ENCODE data around the gene ZNF106. TPM values are rescaled to one million over a fixed set of nuclear protein-coding genes. Genes with fewer than 3 reads are reported as not detected.

ZNF106 gene
- total RNA-seq, 1 donor from 2014 or later: 680 TPM

DNA sequence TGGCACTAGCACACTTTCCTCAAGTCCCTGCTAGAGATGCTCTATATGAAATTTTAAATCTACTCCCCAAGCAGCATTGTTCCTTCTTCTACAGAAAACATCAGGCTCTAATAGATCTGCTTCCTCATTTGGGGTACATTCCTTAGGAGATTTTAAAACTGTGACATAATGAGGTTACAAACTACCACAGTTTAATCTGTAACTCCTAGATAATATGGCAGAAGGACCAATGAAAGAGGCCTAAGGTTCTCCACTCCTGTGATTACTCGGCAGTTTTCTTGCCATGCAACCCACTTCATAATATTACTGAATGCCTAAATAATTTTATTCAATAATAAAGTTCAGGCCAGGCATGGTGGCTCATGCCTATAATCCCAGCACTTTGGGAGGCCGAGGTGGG is 16.1 kb downstream of the ZNF106 start:
- TF ChIP-seq, protein P1, sequence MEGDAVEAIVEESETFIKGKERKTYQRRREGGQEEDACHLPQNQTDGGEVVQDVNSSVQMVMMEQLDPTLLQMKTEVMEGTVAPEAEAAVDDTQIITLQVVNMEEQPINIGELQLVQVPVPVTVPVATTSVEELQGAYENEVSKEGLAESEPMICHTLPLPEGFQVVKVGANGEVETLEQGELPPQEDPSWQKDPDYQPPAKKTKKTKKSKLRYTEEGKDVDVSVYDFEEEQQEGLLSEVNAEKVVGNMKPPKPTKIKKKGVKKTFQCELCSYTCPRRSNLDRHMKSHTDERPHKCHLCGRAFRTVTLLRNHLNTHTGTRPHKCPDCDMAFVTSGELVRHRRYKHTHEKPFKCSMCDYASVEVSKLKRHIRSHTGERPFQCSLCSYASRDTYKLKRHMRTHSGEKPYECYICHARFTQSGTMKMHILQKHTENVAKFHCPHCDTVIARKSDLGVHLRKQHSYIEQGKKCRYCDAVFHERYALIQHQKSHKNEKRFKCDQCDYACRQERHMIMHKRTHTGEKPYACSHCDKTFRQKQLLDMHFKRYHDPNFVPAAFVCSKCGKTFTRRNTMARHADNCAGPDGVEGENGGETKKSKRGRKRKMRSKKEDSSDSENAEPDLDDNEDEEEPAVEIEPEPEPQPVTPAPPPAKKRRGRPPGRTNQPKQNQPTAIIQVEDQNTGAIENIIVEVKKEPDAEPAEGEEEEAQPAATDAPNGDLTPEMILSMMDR (IDR thresholded peaks at IDR 0.05; ENCODE audit: borderline replicate concordance): no peak
- intact Hi-C loops (cut with micrococcal nuclease): no loop called here
- no peak for DNase-seq
- Histone ChIP-seq H3K36me3 (no peaks in the 10 kb centered on the region), H3K27me3 (ENCODE audit: low read depth) (no peaks in the 10 kb centered on the region), H3K4me3 (no peak overlapping the region), H3K4me1 (peaks cover 33% of the 10 kb centered on the region), H3K9me3 (replicated peaks) (no peaks in the 10 kb centered on the region), H3K27ac (replicated peaks) (peak overlapping the region; percentile 3)

DNA sequence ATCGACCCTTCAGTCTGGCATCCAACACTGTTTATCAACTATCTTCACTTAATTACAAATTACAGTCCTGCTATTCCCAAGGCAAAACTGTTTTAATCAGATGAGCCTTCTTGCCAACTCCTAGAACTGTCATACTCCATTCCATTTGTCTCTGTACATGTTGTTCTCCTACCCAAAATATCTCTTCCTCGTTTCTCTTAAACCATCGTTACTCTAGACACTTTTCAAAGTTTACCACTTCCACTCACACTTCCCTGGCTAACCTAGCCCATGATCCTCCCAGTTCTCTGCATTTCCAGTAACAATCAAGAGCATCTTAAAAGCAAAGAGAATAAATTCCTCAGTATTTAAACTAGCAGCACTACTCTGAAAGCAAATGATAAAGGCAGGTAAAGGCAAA is 19.9 kb downstream of the ZNF106 start:
- H3K36me3 ChIP-seq: peaks cover 7% of the 10 kb centered on the region
- DNase-seq: no peak
- H3K4me3 ChIP-seq: no peak overlapping the region
- peak overlapping the region; percentile 77 for H3K27ac ChIP-seq (replicated peaks)
- no peaks in the 10 kb centered on the region for H3K27me3 ChIP-seq (ENCODE audit: low read depth)
- peaks cover 33% of the 10 kb centered on the region for H3K4me1 ChIP-seq
- intact Hi-C loops (cut with micrococcal nuclease): no loop called here
- H3K9me3 ChIP-seq (replicated peaks): no peaks in the 10 kb centered on the region
- TF ChIP-seq, protein P1 (IDR thresholded peaks at IDR 0.05; ENCODE audit: borderline replicate concordance): no peak

DNA sequence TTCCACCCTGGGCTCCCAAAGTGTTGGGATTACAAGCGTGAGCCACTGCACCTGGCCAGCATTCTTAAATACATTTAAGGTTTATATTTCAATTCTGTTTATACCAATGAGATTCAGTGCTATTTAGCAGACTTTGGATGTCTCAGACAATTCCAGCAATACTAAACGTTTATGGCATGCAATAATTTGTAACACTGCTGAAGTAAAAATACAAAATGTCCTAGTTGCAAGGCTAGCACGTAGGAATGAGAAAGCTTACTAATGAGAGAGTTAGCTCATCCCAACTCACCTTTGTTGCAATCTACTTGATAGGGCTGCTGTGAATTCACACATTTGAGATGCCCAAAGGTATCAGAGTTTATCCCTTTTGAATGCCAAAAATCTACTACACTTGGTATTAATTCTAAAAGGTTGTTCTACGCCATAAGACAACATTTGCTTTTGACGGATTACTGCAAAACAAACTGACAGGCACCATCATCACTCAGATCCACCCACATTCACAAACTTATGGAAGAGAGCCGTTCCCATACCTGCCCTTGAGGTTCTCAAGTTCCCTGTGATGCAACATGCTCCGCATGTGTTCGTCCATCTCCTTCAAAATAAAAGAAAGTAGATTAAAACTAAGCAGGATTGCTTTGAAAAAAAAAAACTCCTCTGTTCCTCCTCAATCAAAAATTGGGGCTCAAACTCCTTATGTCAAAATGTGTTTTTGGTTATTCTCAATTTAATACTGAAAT is 25.3 kb downstream of the ZNF106 start:
- intact Hi-C loops (cut with micrococcal nuclease): no loop called here
- H3K4me1 ChIP-seq: peaks cover 19% of the 10 kb centered on the region
- DNase-seq: no peak
- H3K9me3 ChIP-seq (replicated peaks): no peaks in the 10 kb centered on the region
- no peak overlapping the region for H3K4me3 ChIP-seq
- peaks cover 26% of the 10 kb centered on the region for H3K36me3 ChIP-seq
- TF ChIP-seq, protein P1 (IDR thresholded peaks at IDR 0.05; ENCODE audit: borderline replicate concordance): no peak
- no peaks in the 10 kb centered on the region for H3K27me3 ChIP-seq (ENCODE audit: low read depth)
- no peak overlapping the region for H3K27ac ChIP-seq (replicated peaks)

DNA sequence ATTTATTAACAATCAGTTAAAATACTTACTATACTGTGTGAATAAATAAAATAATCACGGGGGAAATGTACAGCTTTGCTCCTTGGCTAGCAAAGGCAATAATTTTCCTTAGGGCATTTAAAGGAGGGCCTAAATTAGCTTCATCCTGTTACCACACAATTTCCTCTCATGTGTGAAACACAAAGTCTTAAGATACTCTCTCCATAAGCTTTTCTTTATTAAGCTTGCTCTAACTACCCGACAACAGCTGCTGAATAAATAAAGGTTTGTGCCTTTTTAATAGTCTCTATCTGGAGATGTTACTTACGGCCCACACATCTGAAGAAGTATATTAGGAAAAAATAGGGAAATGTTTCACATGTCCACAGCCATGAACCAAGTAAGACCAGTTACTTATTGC is 29.7 kb downstream of the ZNF106 start:
- peaks cover 19% of the 10 kb centered on the region for H3K36me3 ChIP-seq
- intact Hi-C loops (cut with micrococcal nuclease): no loop called here
- H3K9me3 ChIP-seq (replicated peaks): no peaks in the 10 kb centered on the region
- TF ChIP-seq, protein P1 (IDR thresholded peaks at IDR 0.05; ENCODE audit: borderline replicate concordance): no peak
- peak overlapping the region; percentile 90 for H3K27ac ChIP-seq (replicated peaks)
- H3K4me1 ChIP-seq: peaks cover 41% of the 10 kb centered on the region
- H3K4me3 ChIP-seq: no peak overlapping the region
- no peaks in the 10 kb centered on the region for H3K27me3 ChIP-seq (ENCODE audit: low read depth)
- no peak for DNase-seq

DNA sequence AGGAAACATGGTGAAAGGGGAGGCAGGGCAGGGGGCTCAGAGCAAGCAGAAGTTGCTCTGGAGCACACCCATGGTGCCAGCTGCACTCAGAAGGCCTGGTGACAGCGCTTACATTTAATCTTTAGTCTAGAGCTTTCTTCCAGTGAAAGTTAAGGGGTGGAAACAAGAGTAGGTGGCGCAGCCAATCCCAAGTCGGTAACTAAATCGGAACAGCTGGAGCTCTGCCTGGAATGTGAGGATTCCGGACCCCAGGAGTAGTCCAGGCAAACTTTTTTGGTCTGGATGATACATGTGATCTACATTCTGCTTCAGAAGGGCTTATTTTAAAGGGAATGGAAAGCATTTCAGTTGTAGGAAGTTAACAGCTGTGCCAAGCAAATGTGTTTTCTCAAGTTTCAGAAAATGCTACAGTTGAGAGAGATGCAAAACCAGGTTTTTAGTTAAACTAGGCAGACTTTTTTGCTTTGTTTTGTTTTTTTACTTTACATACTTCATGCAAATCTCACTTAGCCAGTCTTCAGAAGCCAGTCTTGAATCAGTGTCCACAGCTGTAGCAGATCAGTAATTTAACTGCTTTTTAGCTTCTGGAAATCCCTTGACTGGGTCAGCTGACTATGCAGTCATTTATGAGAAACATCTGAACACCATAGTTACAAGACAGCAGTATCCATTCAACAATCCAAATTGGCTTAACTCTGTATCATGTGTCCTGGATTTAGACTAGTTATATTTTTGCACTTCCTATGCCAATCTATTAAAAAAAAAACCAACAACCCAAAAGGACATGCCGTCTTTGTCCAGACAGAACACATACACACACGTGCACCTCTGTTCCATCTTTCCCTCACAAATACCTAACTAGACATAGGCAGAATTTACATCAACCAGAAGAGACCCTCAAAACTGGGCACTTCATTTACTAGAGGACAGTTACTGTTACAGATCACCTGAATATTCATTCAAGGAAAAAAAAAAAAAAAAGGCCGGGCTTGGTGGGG is 33.2 kb downstream of the ZNF106 start:
- TF ChIP-seq, protein P1 (IDR thresholded peaks at IDR 0.05; ENCODE audit: borderline replicate concordance): no peak
- Histone ChIP-seq H3K36me3 (peaks cover 10% of the 10 kb centered on the region), H3K27me3 (ENCODE audit: low read depth) (no peaks in the 10 kb centered on the region), H3K27ac (replicated peaks) (peak overlapping the region; percentile 90), H3K4me3 (peak overlapping the region; percentile 65), H3K4me1 (peaks cover 74% of the 10 kb centered on the region), H3K9me3 (replicated peaks) (no peaks in the 10 kb centered on the region)
- intact Hi-C loops (cut with micrococcal nuclease): no loop called here
- peak; percentile 70 for DNase-seq

Data from left ventricle myocardium inferior (tissue), 1 donor.